IMR-90 (cell line): ENCODE measurements around the gene ZNF521. TPM values are rescaled to one million over a fixed set of nuclear protein-coding genes. Genes with fewer than 3 reads are reported as not detected.

Experiments
- ATAC-seq: fragments of 200-7000 bp; cut with Tn5 transposase; 2 replicates; pipeline ENCODE4 v1.9.1; 2020; ENCODE audit warnings: low read depth, mild to moderate bottlenecking, moderate library complexity
- BruUV-seq: library from RNA; stranded (reverse); fragments of 400-500 nt; replicated peaks from 2 replicates; lab custom pipeline; 2021; lab: Mats Ljungman, UMichigan
- CTCF ChIA-PET: fragments of 300-600 bp; formaldehyde crosslinking; extraction: SDS; loops from one replicate; lab custom pipeline; 2021; ENCODE audit warnings: antibody characterized with exemption; lab: Yijun Ruan, JAX
- POLR2A ChIA-PET: fragments of 300-600 bp; sonication (Branson Sonifier 250); formaldehyde crosslinking; loops from one replicate; lab custom pipeline; 2022; ENCODE audit warnings: antibody characterized with exemption; ENCODE audit not compliant: unreplicated experiment; lab: Charles Lee
- DNase-seq: peaks from one replicate; pipeline ENCODE4 v3.0.0; 2013
- H2AFZ ChIP-seq: replicated peaks from 2 replicates; pipeline ENCODE3; 2013; ENCODE audit warnings: low read length, mild to moderate bottlenecking; ENCODE audit not compliant: poor library complexity
- H2AK5ac ChIP-seq: 2 replicates; pipeline ENCODE4 v1.6.1; 2013; ENCODE audit warnings: low read depth, low read length, inconsistent platforms
- H2AK9ac ChIP-seq: replicated peaks from 2 replicates; pipeline ENCODE3; 2013; ENCODE audit warnings: mild to moderate bottlenecking, low read depth, low read length, moderate library complexity; ENCODE audit not compliant: poor library complexity
- H2BK120ac ChIP-seq: 2 replicates; pipeline ENCODE4 v1.6.1; 2013; ENCODE audit warnings: low read depth, low read length, inconsistent platforms
- H2BK15ac ChIP-seq: 3 replicates; pipeline ENCODE4 v1.6.1; 2013; ENCODE audit warnings: low read depth, low read length, inconsistent platforms
- H2BK20ac ChIP-seq: 2 replicates; pipeline ENCODE4 v1.6.1; 2013; ENCODE audit warnings: low read depth, mild to moderate bottlenecking, inconsistent platforms, low read length, moderate library complexity
- H2BK5ac ChIP-seq: 2 replicates; pipeline ENCODE4 v1.6.1; 2013; ENCODE audit warnings: mild to moderate bottlenecking, low read depth, low read length, inconsistent platforms; ENCODE audit not compliant: poor library complexity, severe bottlenecking
- H3K14ac ChIP-seq: replicated peaks from 2 replicates; pipeline ENCODE4 v1.6.1; 2013; ENCODE audit warnings: low read depth, low read length, inconsistent platforms
- H3K18ac ChIP-seq: 2 replicates; pipeline ENCODE4 v1.6.1; 2013; ENCODE audit warnings: low read depth, low read length, control low read depth
- H3K23ac ChIP-seq: 2 replicates; pipeline ENCODE4 v1.6.1; 2013; ENCODE audit warnings: low read depth, low read length, inconsistent platforms
- H3K27ac ChIP-seq: 2 replicates; pipeline ENCODE4 v1.5.1; 2013; ENCODE audit warnings: mild to moderate bottlenecking, control low read depth, low read length; ENCODE audit not compliant: insufficient read depth
- H3K27me3 ChIP-seq: 2 replicates; pipeline ENCODE4 v1.6.1; 2013; ENCODE audit warnings: low read length; ENCODE audit not compliant: control insufficient read depth, insufficient read depth
- H3K36me3 ChIP-seq: 2 replicates; pipeline ENCODE4 v1.6.1; 2013; ENCODE audit warnings: low read length, mixed read lengths; ENCODE audit not compliant: control insufficient read depth, insufficient read depth
- H3K4ac ChIP-seq: 2 replicates; pipeline ENCODE4 v1.6.1; 2013; ENCODE audit warnings: low read depth, low read length, inconsistent platforms
- H3K4me1 ChIP-seq: 2 replicates; pipeline ENCODE4 v1.6.1; 2013; ENCODE audit warnings: low read length, mixed read lengths; ENCODE audit not compliant: control insufficient read depth, insufficient read depth
- H3K4me2 ChIP-seq: 2 replicates; pipeline ENCODE4 v1.6.1; 2013; ENCODE audit warnings: low read depth, mild to moderate bottlenecking, control low read depth, low read length, moderate library complexity
- H3K4me3 ChIP-seq: 2 replicates; pipeline ENCODE4 v1.5.1; 2013; ENCODE audit warnings: low read depth, mild to moderate bottlenecking, control low read depth, low read length, moderate library complexity; ENCODE audit not compliant: insufficient read depth
- H3K56ac ChIP-seq: 2 replicates; pipeline ENCODE4 v1.6.1; 2013; ENCODE audit warnings: low read length, inconsistent platforms; ENCODE audit not compliant: insufficient read depth; ENCODE audit errors: extremely low read depth
- H3K79me1 ChIP-seq, 2 experiments: 2 replicates each; pipeline ENCODE4 v1.6.1; 2013; ENCODE audit warnings: low read length in 2 of 2, inconsistent platforms in 1 of 2, low read depth in 1 of 2
- H3K9ac ChIP-seq: 2 replicates; pipeline ENCODE4 v1.6.1; 2013; ENCODE audit warnings: low read depth, low read length, control low read depth
- H3K9me1 ChIP-seq: 2 replicates; pipeline ENCODE4 v1.6.1; 2013; ENCODE audit warnings: low read length, inconsistent platforms; ENCODE audit not compliant: insufficient read depth
- H3K9me3 ChIP-seq: 2 replicates; pipeline ENCODE4 v1.6.1; 2013; ENCODE audit warnings: low read length; ENCODE audit not compliant: control insufficient read depth, insufficient read depth
- H4K20me1 ChIP-seq: 2 replicates; pipeline ENCODE4 v1.6.1; 2013; ENCODE audit warnings: low read length, inconsistent platforms; ENCODE audit not compliant: insufficient read depth
- H4K5ac ChIP-seq: 2 replicates; pipeline ENCODE4 v1.6.1; 2013; ENCODE audit warnings: mild to moderate bottlenecking, low read depth, low read length, control low read depth
- H4K8ac ChIP-seq, 2 experiments: 2 replicates each; pipeline ENCODE4 v1.6.1; 2013; ENCODE audit warnings: low read depth in 2 of 2, low read length in 2 of 2, control low read depth in 1 of 2, inconsistent platforms in 1 of 2
- H4K91ac ChIP-seq: 2 replicates; pipeline ENCODE4 v1.6.1; 2013; ENCODE audit warnings: low read depth, low read length, inconsistent platforms; ENCODE audit not compliant: insufficient read depth
- BHLHE40 ChIP-seq: fragments of 150-350 bp; IDR thresholded peaks from 2 replicates; pipeline ENCODE4 v1.6.1; 2016; ENCODE audit warnings: mild to moderate bottlenecking, low read depth, low read length
- CEBPB ChIP-seq: IDR thresholded peaks from 2 replicates; pipeline ENCODE4 v1.6.1; 2012; ENCODE audit warnings: low read depth, low read length, improper control_type of control experiment
- CHD1 ChIP-seq: IDR thresholded peaks from 2 replicates; pipeline ENCODE4 v1.6.1; 2012; ENCODE audit warnings: low read depth, low read length, improper control_type of control experiment
- CTCF ChIP-seq: conservative IDR thresholded peaks from 2 replicates; pipeline ENCODE4 v1.5.1; 2012; ENCODE audit warnings: mild to moderate bottlenecking, low read depth, low read length, improper control_type of control experiment
- ELK1 ChIP-seq: fragments of 150-350 bp; IDR thresholded peaks from 2 replicates; pipeline ENCODE4 v1.6.1; 2016; ENCODE audit warnings: low read depth, mild to moderate bottlenecking, low read length, moderate library complexity, borderline replicate concordance
- FOS ChIP-seq: fragments of 150-350 bp; IDR thresholded peaks from 2 replicates; pipeline ENCODE4 v1.6.1; 2016; ENCODE audit warnings: low read depth, low read length
- MAFK ChIP-seq: IDR thresholded peaks from 2 replicates; pipeline ENCODE4 v1.6.1; 2012; ENCODE audit warnings: low read depth, low read length, improper control_type of control experiment
- MAZ ChIP-seq: IDR thresholded peaks from 2 replicates; pipeline ENCODE4 v1.6.1; 2012; ENCODE audit warnings: low read depth, mild to moderate bottlenecking, low read length, improper control_type of control experiment, moderate library complexity, borderline replicate concordance
- MXI1 ChIP-seq: IDR thresholded peaks from 2 replicates; pipeline ENCODE4 v1.6.1; 2012; ENCODE audit warnings: low read depth, mild to moderate bottlenecking, low read length, moderate library complexity, borderline replicate concordance
- NFE2L2 ChIP-seq: fragments of 150-350 bp; IDR thresholded peaks from 2 replicates; pipeline ENCODE4 v1.6.1; 2016; ENCODE audit warnings: low read depth, mild to moderate bottlenecking, low read length
- POLR2A ChIP-seq: IDR thresholded peaks from 2 replicates; pipeline ENCODE4 v1.6.1; 2012; ENCODE audit warnings: mild to moderate bottlenecking, low read depth, low read length
- RAD21 ChIP-seq: IDR thresholded peaks from 2 replicates; pipeline ENCODE4 v1.6.1; 2012; ENCODE audit warnings: low read length, improper control_type of control experiment
- RCOR1 ChIP-seq: IDR thresholded peaks from 2 replicates; pipeline ENCODE4 v1.6.1; 2012; ENCODE audit warnings: mild to moderate bottlenecking, low read length, improper control_type of control experiment; ENCODE audit not compliant: insufficient replicate concordance
- RFX5 ChIP-seq: IDR thresholded peaks from 2 replicates; pipeline ENCODE4 v1.8.0; 2012; ENCODE audit warnings: low read depth, mild to moderate bottlenecking, low read length, moderate library complexity
- SMC3 ChIP-seq: fragments of 150-350 bp; IDR thresholded peaks from 2 replicates; pipeline ENCODE4 v1.6.1; 2016; ENCODE audit warnings: low read depth, mild to moderate bottlenecking, antibody characterized with exemption, low read length, moderate library complexity
- USF2 ChIP-seq: fragments of 150-350 bp; IDR thresholded peaks from 2 replicates; pipeline ENCODE4 v1.6.1; 2017; ENCODE audit warnings: mild to moderate bottlenecking, antibody characterized with exemption, low read length, low read depth
- whole genome bisulfite sequencing, 2 experiments: methylation state at CpG; one replicate each; pipeline versions ENCODE4 v1.1.5 to v1.1.7; 2013; ENCODE audit warnings: missing lambda C conversion rate in 2 of 2; ENCODE audit not compliant: insufficient read length in 1 of 2; ENCODE audit errors: extremely low coverage in 2 of 2; 5-methylcytosine and 5-hydroxymethylcytosine counted together
- dilution Hi-C: fragments of 300-500 bp; cut with HindIII; formaldehyde crosslinking; loops from one replicate; pipeline ENCODE4 v1.14.3; 2018; ENCODE audit warnings: low sequenced_read_pairs; ENCODE audit not compliant: unreplicated experiment
- in situ Hi-C: fragments of 300-500 bp; cut with MboI; formaldehyde crosslinking; loops from 3 replicates; pipeline ENCODE4 v1.14.3; 2019; ENCODE audit warnings: low sequenced_read_pairs, inconsistent platforms, mixed read lengths
- intact Hi-C: fragments of 100-400 bp; cut with micrococcal nuclease; formaldehyde crosslinking; loops from 2 replicates; pipeline ENCODE4 v1.10.0; 2022
- polyA plus RNA-seq, 3 experiments: library from polyadenylated mRNA; depleted of rRNA; stranded (reverse); fragments of >200 nt; gene quantifications; 2 replicates each; pipeline ENCODE4 v1.2.3, GENCODE V29; 2012; ENCODE audit warnings: low replicate concordance in 1 of 3
- total RNA-seq: library from RNA; depleted of rRNA; stranded (reverse); fragments of >200 nt; gene quantifications from 2 replicates; pipeline ENCODE4 v1.2.3, GENCODE V29; 2012

The ZNF521 gene
- total and polyA plus RNA-seq, 2 of the 4 experiments (the other 2 are of a cell fraction): 21.5 to 59.3 TPM

GRCh38 chr18:25261768-25262167 is 90.2 kb downstream of the ZNF521 start:
- H3K14ac ChIP-seq: no peak overlapping the region
- no peak overlapping the region for H3K18ac ChIP-seq
- H2BK120ac ChIP-seq: no peak overlapping the region
- ATAC-seq (no peak), DNase-seq (no peak)
- POLR2A ChIA-PET: no interaction called here
- intact Hi-C loops: no loop called here
- H3K27ac ChIP-seq: no peak overlapping the region
- no peak overlapping the region for H4K5ac ChIP-seq
- no CpG with 5 or more reads among the region's 5 CpGs for WGBS, 2 experiments
- H3K27me3 ChIP-seq: no peaks in the 10 kb centered on the region
- in situ Hi-C loops: no loop called here
- H3K79me1 ChIP-seq: peaks cover 8 to 28% of the 10 kb centered on the region in 2 experiments; a peak in 3 of 4 replicates
- BruUV-seq: no TSS peak
- H4K8ac ChIP-seq: no peak overlapping the region; a peak in 1 of 4 replicates
- H3K56ac ChIP-seq: no peak overlapping the region
- dilution Hi-C loops: no loop called here
- H2AK9ac ChIP-seq: no peak overlapping the region
- H2AFZ ChIP-seq: no peak overlapping the region
- no peak for TF ChIP-seq MAZ
- TF ChIP-seq MXI1: no peak
- TF ChIP-seq POLR2A: no peak
- TF ChIP-seq RFX5: no peak
- TF ChIP-seq FOS: no peak
- no peak for TF ChIP-seq CEBPB
- no peak for TF ChIP-seq CTCF
- TF ChIP-seq MAFK: no peak
- no peak for TF ChIP-seq RAD21
- TF ChIP-seq BHLHE40: no peak
- TF ChIP-seq CHD1: no peak
- no peak for TF ChIP-seq SMC3
- TF ChIP-seq ELK1: no peak
- no peak for TF ChIP-seq USF2
- TF ChIP-seq RCOR1: no peak
- no peak for TF ChIP-seq NFE2L2
- no peak overlapping the region for H3K4me2 ChIP-seq
- H4K91ac ChIP-seq: no peak overlapping the region
- H3K9me3 ChIP-seq: no peaks in the 10 kb centered on the region
- no peak overlapping the region for H2BK5ac ChIP-seq
- H3K36me3 ChIP-seq: peaks cover 8% of the 10 kb centered on the region; the same call in 1 of the 2 replicates
- H3K23ac ChIP-seq: no peak overlapping the region
- H2BK15ac ChIP-seq: no peak overlapping the region
- H3K9ac ChIP-seq: no peak overlapping the region
- no peak overlapping the region for H3K4me3 ChIP-seq
- H2AK5ac ChIP-seq: peak overlapping the region; percentile 33; the same call in 1 of the 2 replicates
- H4K20me1 ChIP-seq: peaks cover 4% of the 10 kb centered on the region; the same call in 1 of the 2 replicates
- peak overlapping the region; percentile 18; the same call in 1 of the 2 replicates for H3K4ac ChIP-seq
- CTCF ChIA-PET: no interaction called here
- H3K9me1 ChIP-seq: peaks cover 6% of the 10 kb centered on the region
- H2BK20ac ChIP-seq: 0 out of 2 replicates have a peak overlapping the region, but pooled peaks have one; percentile 18
- H3K4me1 ChIP-seq: peaks cover 3% of the 10 kb centered on the region; the same call in 1 of the 2 replicates
